Measurements from ENCODE around the gene A2M. TPM values are rescaled to one million over a fixed set of nuclear protein-coding genes. Genes with fewer than 3 reads are reported as not detected.

Gene A2M
- total and polyA plus RNA-seq, 2 of the 8 experiments (the other 6 are each of a cell fraction or from before 2014, with no cell fraction given), result 0.15 TPM; not detected in 1

DNA sequence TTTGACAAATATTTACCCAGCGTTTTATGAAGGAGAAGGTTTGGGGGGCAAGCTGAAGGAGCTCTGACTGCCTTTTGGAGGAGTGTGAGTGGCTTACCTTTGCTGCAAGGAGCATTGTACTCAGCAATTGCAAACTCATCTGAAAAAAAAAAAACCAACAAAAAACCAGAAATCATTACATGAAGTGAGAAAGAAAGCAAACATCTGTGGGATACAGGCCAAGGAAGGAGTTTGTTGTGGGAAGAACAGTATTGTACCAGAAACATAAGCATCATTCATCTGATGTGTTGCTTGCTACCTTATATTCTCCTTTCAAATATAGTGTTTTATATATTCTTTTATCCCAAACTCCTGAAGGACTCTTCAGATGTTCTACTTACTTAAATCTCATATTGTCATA, 47.6 kb downstream of the A2M start:
- CTCF ChIA-PET (ENCODE audit: partially characterized antibody), result interaction anchor here (0.6 kb wide), 1 partner anchor 9 kb away, joined by 3 read pairs; no protein-coding TSS in a partner anchor
- no peak for TF ChIP-seq RFX5 (IDR thresholded peaks at IDR 0.05; ENCODE audit: borderline replicate concordance, low read depth, low read length)
- no peak for TF ChIP-seq BACH1 (IDR thresholded peaks at IDR 0.05; ENCODE audit: low read length)
- TF ChIP-seq SP1 (IDR thresholded peaks at IDR 0.05; ENCODE audit: low read depth, low read length), result no peak
- no peak for TF ChIP-seq POU5F1 (IDR thresholded peaks at IDR 0.05; ENCODE audit: low read depth, low read length)
- no peak for TF ChIP-seq CTBP2 (IDR thresholded peaks at IDR 0.05; ENCODE audit: borderline replicate concordance, insufficient read depth, insufficient read length, low read length)
- no peak for TF ChIP-seq CBX5 (IDR thresholded peaks at IDR 0.05; ENCODE audit: low read depth, low read length)
- no peak for TF ChIP-seq SUZ12 (IDR thresholded peaks at IDR 0.05; ENCODE audit: low read length)
- TF ChIP-seq TCF12 (IDR thresholded peaks at IDR 0.05; ENCODE audit: low read depth, low read length), result no peak
- TF ChIP-seq JUND (IDR thresholded peaks at IDR 0.05; ENCODE audit: low read length), result no peak
- TF ChIP-seq SIX5 (IDR thresholded peaks at IDR 0.05; ENCODE audit: low read depth, low read length), result no peak
- TF ChIP-seq SRF (IDR thresholded peaks at IDR 0.05; ENCODE audit: low read depth, low read length), result no peak
- TF ChIP-seq JUN (IDR thresholded peaks at IDR 0.05; ENCODE audit: low read depth, low read length), result no peak
- no peak for TF ChIP-seq CHD2 (IDR thresholded peaks at IDR 0.05; ENCODE audit: low read length)
- TF ChIP-seq KDM1A (IDR thresholded peaks at IDR 0.05; ENCODE audit: borderline replicate concordance, low read length), result no peak
- TF ChIP-seq MAX (IDR thresholded peaks at IDR 0.05), result no peak

More for the DNA sequence above, 47.6 kb downstream of the A2M start:
- Histone ChIP-seq H2AFZ (ENCODE audit: low read length) (no peak overlapping the region), H3K9me3 (ENCODE audit: insufficient read depth in 2 of 2, low read depth in 1 of 2, low read length in 1 of 2) (no peaks in the 10 kb centered on the region), H3K4ac (replicated peaks; ENCODE audit: insufficient read length, low read depth, low read length) (no peak overlapping the region), H2BK120ac (replicated peaks; ENCODE audit: low read depth, low read length) (no peak overlapping the region), H3K27me3 (replicated peaks in 1 of 4; ENCODE audit: control insufficient read depth in 3 of 4, extremely low read depth in 1 of 4, insufficient read depth in 3 of 4, low read length in 3 of 4) (no peaks in the 10 kb centered on the region), H2BK12ac (ENCODE audit: low read depth, low read length) (no peak overlapping the region), H2AK5ac (ENCODE audit: low read depth, low read length) (no peak overlapping the region), H3K4me3 (ENCODE audit: extremely low read depth in 1 of 4, insufficient read depth in 2 of 4, low read depth in 3 of 4, low read length in 4 of 4) (no peak overlapping the region), H4K8ac (ENCODE audit: extremely low read depth, insufficient read depth, low read length) (no peak overlapping the region), H3K23me2 (ENCODE audit: low read depth, low read length) (peaks cover 4% of the 10 kb centered on the region; the same call in 1 of the 2 replicates), H3K79me1 (ENCODE audit: low read depth, low read length) (no peaks in the 10 kb centered on the region), H2BK15ac (ENCODE audit: low read length) (no peak overlapping the region), H3K27ac (ENCODE audit: low read depth, low read length) (no peak overlapping the region), H3K4me1 (replicated peaks in 1 of 4; ENCODE audit: control insufficient read depth in 3 of 4, insufficient read depth in 4 of 4, low read length in 3 of 4) (peaks cover 0 to 9% (median 6%) of the 10 kb centered on the region in 4 experiments; a peak in 5 of 7 replicates), H4K20me1 (replicated peaks in 1 of 2; ENCODE audit: control insufficient read depth in 1 of 2, insufficient read depth in 2 of 2, low read length in 2 of 2) (no peaks in the 10 kb centered on the region), H3K79me2 (ENCODE audit: control insufficient read depth in 1 of 2, insufficient read depth in 2 of 2, low read length in 2 of 2) (no peaks in the 10 kb centered on the region), H2BK5ac (ENCODE audit: low read depth, low read length) (no peak overlapping the region), H4K91ac (replicated peaks; ENCODE audit: insufficient read length, low read length) (no peak overlapping the region), H4K5ac (ENCODE audit: insufficient read length, low read depth, low read length) (no peak overlapping the region), H3K18ac (ENCODE audit: extremely low read depth, low read length) (no peak overlapping the region), H3K4me2 (ENCODE audit: insufficient read depth in 1 of 2, low read depth in 2 of 2, low read length in 2 of 2) (no peak overlapping the region), H3K56ac (replicated peaks; ENCODE audit: insufficient read length, low read depth, low read length) (no peak overlapping the region), H2BK20ac (ENCODE audit: low read length) (no peak overlapping the region), H3K9ac (replicated peaks in 1 of 4; ENCODE audit: extremely low read depth in 1 of 4, low read depth in 3 of 4, low read length in 3 of 4) (no peak overlapping the region), H3K36me3 (ENCODE audit: control insufficient read depth in 2 of 4, insufficient read depth in 4 of 4, low read length in 3 of 4) (no peaks in the 10 kb centered on the region), H3K23ac (ENCODE audit: insufficient read length) (no peak overlapping the region), H3K14ac (ENCODE audit: insufficient read length) (no peak overlapping the region)
- FAIRE-seq, result no peak
- POLR2A ChIA-PET (ENCODE audit: partially characterized antibody), result no interaction called here
- no peak for DNase-seq (ENCODE audit: low read depth in 1 of 2, low spot score in 2 of 2)
- WGBS, 2 experiments (ENCODE audit: extremely low coverage in 1 of 2, insufficient coverage in 1 of 2, insufficient read length in 1 of 2, insufficient replicate concordance in 2 of 2, low coverage in 1 of 2, low lambda C conversion rate in 2 of 2, missing lambda C conversion rate in 1 of 2), result 70% methylated on average over 1 of the region's 1 CpG; no CpG with 5 or more reads in 1 of the 2 experiments

Measured in H1 (cell line).